Sigmoid colon (tissue), 7 donors: ENCODE results near the gene RXRG. TPM values are rescaled to one million over a fixed set of nuclear protein-coding genes. Genes with fewer than 3 reads are reported as not detected.

Source experiments
- polyA plus RNA-seq, 3 donors: library from polyadenylated mRNA; stranded (reverse); fragments of 200-250 nt; gene quantifications; one replicate each; pipeline ENCODE4 v1.2.3, GENCODE V29; 2013
- total RNA-seq, 4 donors: library from RNA; depleted of rRNA; stranded (reverse); fragments of >200 nt; gene quantifications; one replicate each; pipeline ENCODE4 v1.1.0, GENCODE V29; 2016
- donor health status: healthy with polysubstance abuse.
- donor health status: Bipolar disorder and iron deficiency.
- donor health status: healthy.

Gene RXRG
- total and polyA plus RNA-seq, 7 donors, result 0.55 to 2.1 (median 1.2) TPM

Other genes with a start within 250 kb of the RXRG start
- gene LMX1A, start 88.4 kb downstream of the RXRG start, total RNA-seq, result under 1 TPM in 2 of 4 donors, not detected in 2; 0.28 to 0.49 TPM
- 1 to 10 TPM in 1 of 3 donors, under 1 TPM in 2; 0.04 to 1.2 (median 0.46) TPM for gene LMX1A, start 88.4 kb downstream of the RXRG start, polyA plus RNA-seq
- not detected for gene LRRC52, start 98.9 kb upstream of the RXRG start, total RNA-seq
- gene LRRC52, start 98.9 kb upstream of the RXRG start, polyA plus RNA-seq, result not detected
- 100 to 1,000 TPM; 162 to 269 (median 201) TPM for gene MGST3, start 186.1 kb upstream of the RXRG start, total RNA-seq
- 100 to 1,000 TPM; 131 to 359 (median 191) TPM for gene MGST3, start 186.1 kb upstream of the RXRG start, polyA plus RNA-seq